CD4-positive, alpha-beta T cell (primary cell): Measurements from ENCODE around the gene LEP. TPM values are rescaled to one million over a fixed set of nuclear protein-coding genes. Genes with fewer than 3 reads are reported as not detected.

Experiments
- ATAC-seq: fragments of 200-7000 bp; cut with Tn5 transposase; one replicate; pipeline ENCODE4 v1.10.0; 2022; ENCODE audit warnings: mild to moderate bottlenecking; ENCODE audit not compliant: poor library complexity
- CTCF ChIA-PET: fragments of 350-600 bp; sonication (Branson Sonifier 250); formaldehyde crosslinking; loops from one replicate; lab custom pipeline; 2021; ENCODE audit warnings: antibody characterized with exemption, inconsistent platforms; lab: Charles Lee
- POLR2A ChIA-PET: fragments of 350-600 bp; sonication (Branson Sonifier 250); formaldehyde crosslinking; loops from one replicate; lab custom pipeline; 2021; ENCODE audit warnings: antibody characterized with exemption, inconsistent platforms; lab: Charles Lee
- DNase-seq, 14 experiments: peaks; one replicate each; pipeline ENCODE4 v3.0.0-alpha.2; 2013 to 2020; ENCODE audit warnings: mixed read lengths in 2 of 14
- H3K27ac ChIP-seq, 2 donors: one replicate each; pipeline versions ENCODE4 v1.5.1 to v1.7.0; 2013; ENCODE audit warnings: low read length in 2 of 2, low read depth in 1 of 2, mild to moderate bottlenecking in 1 of 2
- H3K27me3 ChIP-seq, 2 experiments: 1 replicate in 1 of 2; 2 replicates in 1 of 2; pipeline versions ENCODE4 v1.6.1 to v1.7.0; 2013; ENCODE audit warnings: low read length in 2 of 2, control low read depth in 1 of 2, mild to moderate bottlenecking in 1 of 2, moderate library complexity in 1 of 2; ENCODE audit not compliant: insufficient read depth in 2 of 2, control insufficient read depth in 1 of 2
- H3K36me3 ChIP-seq: one replicate; pipeline ENCODE4 v1.6.1; 2013; ENCODE audit warnings: low read length, control low read depth; ENCODE audit not compliant: insufficient read depth
- H3K4me1 ChIP-seq: one replicate; pipeline ENCODE4 v1.6.1; 2013; ENCODE audit warnings: low read length, control low read depth; ENCODE audit not compliant: insufficient read depth
- H3K4me3 ChIP-seq: one replicate; pipeline ENCODE4 v1.5.1; 2013; ENCODE audit warnings: mild to moderate bottlenecking, low read length, moderate library complexity
- H3K9me3 ChIP-seq, 2 experiments: 1 replicate in 1 of 2; 2 replicates in 1 of 2; pipeline versions ENCODE4 v1.6.1 to v1.7.0; 2013; ENCODE audit warnings: low read length in 2 of 2, mild to moderate bottlenecking in 2 of 2, control low read depth in 1 of 2, moderate library complexity in 1 of 2; ENCODE audit not compliant: control insufficient read depth in 1 of 2, insufficient read depth in 1 of 2
- H3K27ac Mint-ChIP-seq: one replicate; pipeline ENCODE4 v1.8.0; 2020; ENCODE audit warnings: mixed read lengths
- H3K27me3 Mint-ChIP-seq: one replicate; pipeline ENCODE4 v1.8.0; 2021; ENCODE audit warnings: mixed read lengths
- H3K36me3 Mint-ChIP-seq: one replicate; pipeline ENCODE4 v1.8.0; 2021; ENCODE audit warnings: low read depth, mixed read lengths
- H3K4me1 Mint-ChIP-seq: one replicate; pipeline ENCODE4 v1.8.0; 2021; ENCODE audit warnings: low read depth, mixed read lengths
- H3K4me3 Mint-ChIP-seq: one replicate; pipeline ENCODE4 v1.8.0; 2020; ENCODE audit warnings: mild to moderate bottlenecking, mixed read lengths
- H3K9me3 Mint-ChIP-seq: one replicate; pipeline ENCODE4 v1.8.0; 2020; ENCODE audit warnings: mixed read lengths
- CTCF ChIP-seq: fragments of 200-600 bp; IDR thresholded peaks from one replicate; pipeline ENCODE4 v1.8.0; 2022; ENCODE audit warnings: antibody characterized with exemption, mild to moderate bottlenecking
- intact Hi-C, 2 experiments: fragments of 100-400 bp; cut with DNase I in 1 of 2; cut with micrococcal nuclease in 1 of 2; formaldehyde crosslinking; loops; one replicate each; pipeline versions ENCODE4 v1.15.1 to v1.9.0; 2023 to 2025; cut with DNase I, micrococcal nuclease
- total RNA-seq, 174 experiments: library from RNA in 2 of 174; stranded (reverse) in 2 of 174; gene quantifications; one replicate each; pipeline ENCODE4 v1.2.3 and lab custom pipeline; 2021 to 2026

LEP gene
- total RNA-seq, 2 experiments from 2014 or later, result not detected

DNA sequence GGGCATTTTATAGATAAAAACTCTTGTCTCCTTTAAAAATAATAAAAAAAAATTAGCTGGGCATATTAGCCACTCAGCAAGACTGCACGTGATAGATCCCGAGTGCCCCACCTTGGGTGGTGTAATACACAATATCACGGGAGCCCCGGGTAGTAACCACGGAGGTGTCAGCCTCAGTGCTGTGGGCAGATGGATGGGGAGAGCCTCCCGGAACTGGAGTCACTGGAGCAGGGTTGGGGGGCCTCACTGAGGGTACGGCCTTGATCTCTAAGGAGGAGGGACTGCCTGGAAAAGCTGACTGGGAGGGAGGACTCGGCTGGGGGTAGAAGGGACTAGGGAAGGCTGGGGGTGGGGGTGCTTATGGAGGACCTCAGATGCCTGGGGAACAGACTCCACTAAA is 12.6 kb downstream of the LEP start:
- no peaks in the 10 kb centered on the region for H3K36me3 Mint-ChIP-seq
- Histone ChIP-seq H3K4me1 (no peaks in the 10 kb centered on the region), H3K27me3 (no peaks in the 10 kb centered on the region), H3K36me3 (no peaks in the 10 kb centered on the region), H3K4me3 (no peak overlapping the region), H3K27ac (no peak overlapping the region), H3K9me3 (no peaks in the 10 kb centered on the region)
- CTCF ChIA-PET, result no interaction called here
- H3K4me3 Mint-ChIP-seq, result no peak overlapping the region
- ATAC-seq, result no peak
- H3K27ac Mint-ChIP-seq, result no peak overlapping the region
- H3K4me1 Mint-ChIP-seq, result no peaks in the 10 kb centered on the region
- intact Hi-C loops, result no loop called here
- H3K27me3 Mint-ChIP-seq, result peaks cover 3% of the 10 kb centered on the region
- no peaks in the 10 kb centered on the region for H3K9me3 Mint-ChIP-seq
- no peak for DNase-seq
- POLR2A ChIA-PET, result no interaction called here
- no peak for TF ChIP-seq CTCF

DNA sequence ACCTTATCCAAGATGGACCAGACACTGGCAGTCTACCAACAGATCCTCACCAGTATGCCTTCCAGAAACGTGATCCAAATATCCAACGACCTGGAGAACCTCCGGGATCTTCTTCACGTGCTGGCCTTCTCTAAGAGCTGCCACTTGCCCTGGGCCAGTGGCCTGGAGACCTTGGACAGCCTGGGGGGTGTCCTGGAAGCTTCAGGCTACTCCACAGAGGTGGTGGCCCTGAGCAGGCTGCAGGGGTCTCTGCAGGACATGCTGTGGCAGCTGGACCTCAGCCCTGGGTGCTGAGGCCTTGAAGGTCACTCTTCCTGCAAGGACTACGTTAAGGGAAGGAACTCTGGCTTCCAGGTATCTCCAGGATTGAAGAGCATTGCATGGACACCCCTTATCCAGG is 13.4 kb downstream of the LEP start:
- H3K36me3 ChIP-seq, result no peaks in the 10 kb centered on the region
- Mint-ChIP-seq H3K4me3 (no peak overlapping the region), H3K27me3 (no peaks in the 10 kb centered on the region), H3K27ac (no peak overlapping the region), H3K4me1 (no peaks in the 10 kb centered on the region), H3K36me3 (no peaks in the 10 kb centered on the region), H3K9me3 (no peaks in the 10 kb centered on the region)
- no peak overlapping the region for H3K27ac ChIP-seq
- H3K4me1 ChIP-seq, result no peaks in the 10 kb centered on the region
- no peaks in the 10 kb centered on the region for H3K27me3 ChIP-seq
- TF ChIP-seq CTCF, result no peak
- DNase-seq (no peak), ATAC-seq (no peak)
- CTCF ChIA-PET, result no interaction called here
- no peaks in the 10 kb centered on the region for H3K9me3 ChIP-seq
- POLR2A ChIA-PET, result no interaction called here
- intact Hi-C loops, result no loop called here
- no peak overlapping the region for H3K4me3 ChIP-seq

DNA sequence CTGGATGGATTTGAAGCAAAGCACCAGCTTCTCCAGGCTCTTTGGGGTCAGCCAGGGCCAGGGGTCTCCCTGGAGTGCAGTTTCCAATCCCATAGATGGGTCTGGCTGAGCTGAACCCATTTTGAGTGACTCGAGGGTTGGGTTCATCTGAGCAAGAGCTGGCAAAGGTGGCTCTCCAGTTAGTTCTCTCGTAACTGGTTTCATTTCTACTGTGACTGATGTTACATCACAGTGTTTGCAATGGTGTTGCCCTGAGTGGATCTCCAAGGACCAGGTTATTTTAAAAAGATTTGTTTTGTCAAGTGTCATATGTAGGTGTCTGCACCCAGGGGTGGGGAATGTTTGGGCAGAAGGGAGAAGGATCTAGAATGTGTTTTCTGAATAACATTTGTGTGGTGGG is 14.2 kb downstream of the LEP start:
- no peak for DNase-seq
- ChIA-PET POLR2A (no interaction called here), CTCF (no interaction called here)
- Mint-ChIP-seq H3K27me3 (no peaks in the 10 kb centered on the region), H3K4me3 (no peak overlapping the region), H3K36me3 (no peaks in the 10 kb centered on the region), H3K27ac (no peak overlapping the region), H3K4me1 (no peaks in the 10 kb centered on the region), H3K9me3 (no peaks in the 10 kb centered on the region)
- no peak overlapping the region for H3K27ac ChIP-seq
- no peak overlapping the region for H3K4me3 ChIP-seq
- intact Hi-C loops, result no loop called here
- H3K36me3 ChIP-seq, result no peaks in the 10 kb centered on the region
- H3K9me3 ChIP-seq, result no peaks in the 10 kb centered on the region
- H3K4me1 ChIP-seq, result no peaks in the 10 kb centered on the region
- no peaks in the 10 kb centered on the region for H3K27me3 ChIP-seq
- ATAC-seq, result no peak
- TF ChIP-seq CTCF, result no peak
